A549 (cell line): ENCODE results near the gene CSNK1D. TPM values are rescaled to one million over a fixed set of nuclear protein-coding genes. Genes with fewer than 3 reads are reported as not detected.

Experiments used
- ATAC-seq, 2 experiments: fragments of 200-7000 bp in 1 of 2; fragments of >200 bp in 1 of 2; cut with Nextera tagmentation in 1 of 2; cut with Tn5 transposase in 1 of 2; 3 replicates each; pipeline versions ENCODE4 v1.8.0 to v1.9.1; 2018 to 2020; ENCODE audit warnings: mild to moderate bottlenecking in 1 of 2, moderate library complexity in 1 of 2
- CTCF ChIA-PET: fragments of 300-600 bp; sonication (Branson Sonifier 250); formaldehyde crosslinking; extraction: SDS; loops from one replicate; lab custom pipeline; 2021; ENCODE audit warnings: antibody characterized with exemption, inconsistent platforms; lab: Yijun Ruan, JAX
- POLR2A ChIA-PET: fragments of 350-600 bp; formaldehyde crosslinking; extraction: SDS; loops from one replicate; lab custom pipeline; 2021; ENCODE audit warnings: antibody characterized with exemption, inconsistent platforms; lab: Yijun Ruan, JAX
- DNase-seq, 2 experiments: peaks; one replicate each; pipeline versions ENCODE4 v3.0.0 to v3.0.0-alpha.2; 2011 to 2016; ENCODE audit warnings: low read depth in 1 of 2, low spot score in 1 of 2
- FAIRE-seq: peaks from 2 replicates; lab custom pipeline; 2011; peaks lifted over from hg19 to GRCh38; lab: Jason Lieb, UNC
- H3K27ac ChIP-seq, 2 experiments: fragments of >200 bp; sonication (Bioruptor Twin); formaldehyde crosslinking; 3 replicates each; pipeline ENCODE4 v1.5.1; 2016 to 2017
- H3K4me1 ChIP-seq: fragments of >200 bp; sonication (Bioruptor Twin); formaldehyde crosslinking; 3 replicates; pipeline ENCODE4 v1.6.1; 2016
- H3K4me2 ChIP-seq: fragments of >200 bp; sonication (Bioruptor Twin); formaldehyde crosslinking; 3 replicates; pipeline ENCODE4 v1.6.1; 2016
- H3K4me3 ChIP-seq: fragments of >200 bp; sonication (Bioruptor Twin); formaldehyde crosslinking; 3 replicates; pipeline ENCODE4 v1.5.1; 2016
- H3K9me3 ChIP-seq: fragments of >200 bp; sonication (Bioruptor Twin); formaldehyde crosslinking; 3 replicates; pipeline ENCODE4 v1.6.1; 2016
- CHD4 ChIP-seq: fragments of 200-600 bp; sonication (generic); IDR thresholded peaks from 2 replicates; pipeline ENCODE4 v1.6.1; 2016; ENCODE audit warnings: antibody characterized with exemption, mild to moderate bottlenecking, borderline replicate concordance
- EHMT2 ChIP-seq: fragments of 200-600 bp; sonication (generic); IDR thresholded peaks from 2 replicates; pipeline ENCODE4 v1.6.1; 2016; ENCODE audit warnings: antibody characterized with exemption, low read depth, mild to moderate bottlenecking, moderate library complexity
- ELK1 ChIP-seq: fragments of 150-350 bp; IDR thresholded peaks from 2 replicates; pipeline ENCODE4 v1.6.1; 2014; ENCODE audit warnings: low read depth, mild to moderate bottlenecking, low read length
- FOSB ChIP-seq: fragments of 250-450 bp; sonication (Bioruptor Pico); IDR thresholded peaks from 2 replicates; pipeline ENCODE4 v1.5.0; 2020; ENCODE audit warnings: mild to moderate bottlenecking, moderate library complexity
- HES2 ChIP-seq: fragments of >200 bp; sonication (Bioruptor Twin); formaldehyde crosslinking; IDR thresholded peaks from 2 replicates; pipeline ENCODE4 v1.6.1; 2016
- HEYL ChIP-seq: fragments of 250-450 bp; sonication (Bioruptor Pico); IDR thresholded peaks from 2 replicates; pipeline ENCODE4 v1.8.0; 2021; ENCODE audit warnings: mild to moderate bottlenecking, moderate library complexity
- HMGXB4 ChIP-seq: fragments of 250-450 bp; sonication (Bioruptor Pico); IDR thresholded peaks from 2 replicates; pipeline ENCODE4 v1.5.0; 2021; ENCODE audit warnings: mild to moderate bottlenecking, moderate library complexity, borderline replicate concordance
- HOXB13 ChIP-seq: fragments of 250-450 bp; sonication (Bioruptor Pico); IDR thresholded peaks from 2 replicates; pipeline ENCODE4 v1.5.0; 2020; ENCODE audit warnings: low read depth, mild to moderate bottlenecking, moderate library complexity
- KDM1A ChIP-seq: fragments of 200-600 bp; sonication (generic); IDR thresholded peaks from 2 replicates; pipeline ENCODE4 v1.6.1; 2016; ENCODE audit warnings: low read depth, mild to moderate bottlenecking
- KDM5A ChIP-seq: fragments of 200-600 bp; sonication (generic); IDR thresholded peaks from 2 replicates; pipeline ENCODE4 v1.6.1; 2016; ENCODE audit warnings: antibody characterized with exemption, mild to moderate bottlenecking
- MAX ChIP-seq: IDR thresholded peaks from 2 replicates; pipeline ENCODE4 v1.6.1; 2012
- MAZ ChIP-seq: fragments of 150-350 bp; IDR thresholded peaks from 2 replicates; pipeline ENCODE4 v1.6.1; 2014; ENCODE audit warnings: antibody characterized with exemption, low read depth, low read length, borderline replicate concordance
- MYC ChIP-seq: IDR thresholded peaks from 2 replicates; pipeline ENCODE4 v1.6.1; 2012; ENCODE audit warnings: mild to moderate bottlenecking, inconsistent platforms, low read length, improper control_type of control experiment, borderline replicate concordance
- NPAS2 ChIP-seq: fragments of 250-450 bp; sonication (Bioruptor Pico); IDR thresholded peaks from 2 replicates; pipeline ENCODE4 v1.8.0; 2022; ENCODE audit warnings: mild to moderate bottlenecking, moderate library complexity, borderline replicate concordance
- NR3C1 ChIP-seq: fragments of >200 bp; sonication (Bioruptor Twin); formaldehyde crosslinking; IDR thresholded peaks from 3 replicates; pipeline ENCODE4 v1.6.1; 2017
- PBX3 ChIP-seq: IDR thresholded peaks from 2 replicates; pipeline ENCODE4 v1.6.1; 2012
- PHF8 ChIP-seq: fragments of 200-600 bp; sonication (generic); IDR thresholded peaks from 2 replicates; pipeline ENCODE4 v1.6.1; 2016; ENCODE audit warnings: low read depth, mild to moderate bottlenecking, antibody characterized with exemption, moderate library complexity, borderline replicate concordance
- POLR2AphosphoS2 ChIP-seq: conservative IDR thresholded peaks from 2 replicates; pipeline ENCODE4 v1.6.1; 2012; ENCODE audit warnings: low read length, improper control_type of control experiment, inconsistent platforms
- RNF2 ChIP-seq: fragments of 200-600 bp; sonication (generic); IDR thresholded peaks from 2 replicates; pipeline ENCODE4 v1.6.1; 2016; ENCODE audit warnings: low read depth, mild to moderate bottlenecking, antibody characterized with exemption, moderate library complexity, borderline replicate concordance
- SMC3 ChIP-seq: fragments of >200 bp; sonication (Bioruptor Twin); formaldehyde crosslinking; IDR thresholded peaks from 3 replicates; pipeline ENCODE4 v1.6.1; 2018; ENCODE audit warnings: inconsistent platforms
- SREBF2 ChIP-seq: fragments of 450-650 bp; IDR thresholded peaks from 2 replicates; pipeline ENCODE4 v1.6.1; 2014; ENCODE audit warnings: mild to moderate bottlenecking, moderate library complexity
- TP53 ChIP-seq: fragments of 250-450 bp; sonication (Bioruptor Pico); IDR thresholded peaks from 2 replicates; pipeline ENCODE4 v1.5.0; 2021; ENCODE audit warnings: mild to moderate bottlenecking, moderate library complexity
- ZC3H11A ChIP-seq: fragments of 450-650 bp; IDR thresholded peaks from 2 replicates; pipeline ENCODE4 v1.6.1; 2014; ENCODE audit warnings: antibody characterized with exemption, mild to moderate bottlenecking
- ZFP36 ChIP-seq: fragments of 450-650 bp; IDR thresholded peaks from 2 replicates; pipeline ENCODE4 v1.6.1; 2014; ENCODE audit warnings: borderline replicate concordance; ENCODE audit not compliant: partially characterized antibody
- WGBS: methylation state at CpG from one replicate; pipeline ENCODE4 v1.1.6; 2017; ENCODE audit errors: missing lambda C conversion rate; 5-methylcytosine and 5-hydroxymethylcytosine counted together
- polyA plus RNA-seq, 4 experiments: library from polyadenylated mRNA; depleted of rRNA in 3 of 4; stranded (reverse); fragments of >200 nt; fragmentation: RNase III in 1 of 4; extraction: RNeasy Plus Mini Kit Qiagen cat#74134 plus additional on column Dnase treatment in 1 of 4; gene quantifications; 2 replicates in 3 of 4; 3 replicates in 1 of 4; pipeline ENCODE4 v1.2.3, GENCODE V29; 2011 to 2017
- TF ChIP-seq, protein P1 (sequence below): fragments of 450-650 bp; IDR thresholded peaks from 2 replicates; pipeline ENCODE4 v1.6.1; 2014; ENCODE audit warnings: antibody characterized with exemption

CSNK1D gene
- polyA plus RNA-seq, 2 of the 4 experiments (the other 2 are of a cell fraction), result 130 to 163 TPM

DNA sequence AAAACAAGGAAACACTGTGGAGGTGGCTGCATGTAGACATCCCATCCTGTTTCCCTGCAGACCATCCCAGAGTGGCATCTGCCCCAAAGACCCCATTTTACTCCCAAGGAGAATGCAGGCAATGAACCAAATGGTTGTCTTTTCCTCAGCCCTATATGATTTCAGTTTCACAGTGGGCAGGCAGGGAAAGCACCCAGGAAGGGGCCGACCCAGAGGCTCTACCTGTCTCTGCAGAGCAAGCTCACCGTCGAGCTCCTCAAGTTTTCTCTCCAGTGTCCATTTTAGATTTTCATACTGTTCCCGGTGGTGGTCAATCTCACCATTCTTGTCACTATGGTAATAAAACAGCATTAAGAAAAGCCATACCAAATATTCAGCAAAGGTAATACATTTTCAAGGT lies 75.4 kb downstream of the CSNK1D start:
- no peak overlapping the region for H3K27ac ChIP-seq
- FAIRE-seq (no peak), DNase-seq (no peak), ATAC-seq (no peak)
- no peaks in the 10 kb centered on the region for H3K4me1 ChIP-seq
- TF ChIP-seq POLR2AphosphoS2 (no peak), PBX3 (no peak), NPAS2 (no peak), MAZ (no peak), NR3C1 (no peak), EHMT2 (no peak), SMC3 (no peak), ZC3H11A (no peak), KDM1A (no peak), MYC (no peak)
- POLR2A ChIA-PET, result interaction anchor here (1.0 kb wide), 1 partner anchor 8 kb away, joined by 3 read pairs; no protein-coding TSS in a partner anchor
- CTCF ChIA-PET, result interaction anchor here (0.9 to 2.0 kb wide), 3 partner anchors 8 to 216 kb away, joined by 3 to 6 read pairs (median 5); no protein-coding TSS in a partner anchor
- H3K4me2 ChIP-seq, result no peak overlapping the region
- H3K4me3 ChIP-seq, result no peak overlapping the region
- WGBS, result 89% methylated on average over 4 of the region's 4 CpGs
- H3K9me3 ChIP-seq, result no peaks in the 10 kb centered on the region

DNA sequence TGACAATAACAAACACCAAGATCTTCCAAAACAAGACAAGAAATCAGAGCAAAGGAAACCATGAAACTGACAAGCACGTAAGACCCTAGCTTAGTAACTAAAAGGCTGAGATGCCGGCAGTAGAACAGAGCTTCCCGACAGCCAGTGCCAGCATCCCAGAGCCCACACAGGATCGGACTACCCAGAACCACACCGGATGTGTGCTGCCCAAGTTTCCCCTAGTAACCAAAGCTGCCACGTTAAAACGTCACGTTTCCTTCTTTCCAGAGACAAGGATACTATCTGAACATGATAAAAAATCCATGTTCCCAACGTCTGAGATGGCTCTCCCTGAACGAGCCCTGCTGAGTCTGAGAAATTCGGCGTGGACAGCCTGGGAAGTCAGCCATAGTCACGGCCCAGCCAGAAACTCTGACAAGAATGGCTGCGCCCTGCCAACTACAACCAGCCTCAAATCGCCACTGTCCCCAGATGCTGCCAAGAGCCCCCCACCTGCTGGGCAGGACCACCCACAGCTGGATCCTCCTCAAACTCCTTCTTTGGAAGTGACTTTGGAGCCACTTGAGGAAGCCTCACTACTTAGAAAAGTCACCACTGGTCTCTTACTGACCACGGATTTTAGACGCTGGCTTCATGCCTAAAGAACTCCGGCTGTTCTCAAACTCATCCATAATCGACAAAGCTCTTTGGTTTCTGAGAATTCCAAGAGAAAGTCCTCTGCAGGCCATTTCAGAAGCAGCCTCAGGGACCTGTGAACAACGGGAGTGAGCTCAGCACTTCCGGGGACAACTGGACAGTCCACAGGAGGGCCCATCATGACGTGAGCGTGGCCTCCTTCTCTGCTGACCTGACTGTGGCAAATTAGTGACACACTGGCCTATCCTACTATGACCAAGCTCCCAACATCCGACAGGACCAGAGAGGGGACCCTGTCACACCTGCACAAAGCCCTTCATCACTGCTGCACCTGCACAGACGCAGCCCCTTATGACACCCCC lies 77.5 kb downstream of the CSNK1D start:
- no peak overlapping the region for H3K4me2 ChIP-seq
- ChIA-PET CTCF (interaction anchor here (1.2 to 6.3 kb wide), 4 partner anchors 9 to 105 kb away, joined by 3 to 37 read pairs (median 5); no protein-coding TSS in a partner anchor), POLR2A (no interaction called here)
- ATAC-seq (no peak; a peak in 1 of 6 replicates), DNase-seq (no peak), FAIRE-seq (no peak)
- no peak overlapping the region for H3K27ac ChIP-seq
- H3K4me3 ChIP-seq, result no peak overlapping the region
- no peaks in the 10 kb centered on the region for H3K4me1 ChIP-seq
- WGBS, result 86% methylated on average over 25 of the region's 25 CpGs
- TF ChIP-seq ZFP36, result no peak
- no peak for TF ChIP-seq EHMT2
- no peak for TF ChIP-seq CHD4
- no peak for TF ChIP-seq FOSB (CRISPR knock-in tag)
- TF ChIP-seq HMGXB4 (CRISPR knock-in tag), result no peak
- no peak for TF ChIP-seq POLR2AphosphoS2
- TF ChIP-seq HEYL (CRISPR knock-in tag), result no peak
- no peak for TF ChIP-seq TP53 (CRISPR knock-in tag)
- no peaks in the 10 kb centered on the region for H3K9me3 ChIP-seq

GRCh38 chr17:82194765-82195164 lies 78.7 kb downstream of the CSNK1D start:
- ChIA-PET CTCF (interaction anchor here (0.7 to 6.3 kb wide), 4 partner anchors 10 to 127 kb away, joined by 3 to 37 read pairs (median 6); no protein-coding TSS in a partner anchor), POLR2A (no interaction called here)
- 98% methylated on average over 15 of the region's 16 CpGs for WGBS
- H3K4me1 ChIP-seq, result no peaks in the 10 kb centered on the region
- H3K4me3 ChIP-seq, result no peak overlapping the region
- no peak overlapping the region for H3K4me2 ChIP-seq
- H3K9me3 ChIP-seq, result no peaks in the 10 kb centered on the region
- ATAC-seq, result no peak
- no peak overlapping the region for H3K27ac ChIP-seq
- FAIRE-seq, result no peak
- no peak for DNase-seq
- no peak for TF ChIP-seq ELK1
- TF ChIP-seq KDM1A, result no peak
- no peak for TF ChIP-seq KDM5A
- no peak for TF ChIP-seq PHF8
- TF ChIP-seq HOXB13 (CRISPR knock-in tag), result no peak
- TF ChIP-seq SREBF2, result no peak
- TF ChIP-seq, protein P1, sequence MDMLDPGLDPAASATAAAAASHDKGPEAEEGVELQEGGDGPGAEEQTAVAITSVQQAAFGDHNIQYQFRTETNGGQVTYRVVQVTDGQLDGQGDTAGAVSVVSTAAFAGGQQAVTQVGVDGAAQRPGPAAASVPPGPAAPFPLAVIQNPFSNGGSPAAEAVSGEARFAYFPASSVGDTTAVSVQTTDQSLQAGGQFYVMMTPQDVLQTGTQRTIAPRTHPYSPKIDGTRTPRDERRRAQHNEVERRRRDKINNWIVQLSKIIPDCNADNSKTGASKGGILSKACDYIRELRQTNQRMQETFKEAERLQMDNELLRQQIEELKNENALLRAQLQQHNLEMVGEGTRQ, result no peak
- no peak for TF ChIP-seq RNF2
- TF ChIP-seq HES2, result no peak
- TF ChIP-seq MAX, result no peak
- no peak for TF ChIP-seq TP53 (CRISPR knock-in tag)
- TF ChIP-seq EHMT2, result no peak
- no peak for TF ChIP-seq MYC
- no peak for TF ChIP-seq NR3C1
- no peak for TF ChIP-seq MAZ
